Breast epithelium (tissue), 4 donors: Measurements from ENCODE around the gene PIGQ. TPM values are rescaled to one million over a fixed set of nuclear protein-coding genes. Genes with fewer than 3 reads are reported as not detected.

Experiments used
- DNase-seq, 2 donors: peaks; one replicate each; pipeline ENCODE4 v3.0.0-alpha.2; 2019; ENCODE audit warnings: low spot score in 2 of 2
- H3K27ac ChIP-seq, 2 donors: fragments of 200-600 bp; sonication (generic) in 1 of 2; one replicate each; pipeline ENCODE4 v1.5.1; 2016 to 2019; ENCODE audit warnings: mild to moderate bottlenecking in 1 of 2
- H3K27me3 ChIP-seq, 2 donors: fragments of 200-600 bp; sonication (generic) in 1 of 2; one replicate each; pipeline versions ENCODE4 v1.5.1 to v1.6.0; 2017 to 2019; ENCODE audit warnings: control low read depth in 1 of 2, mild to moderate bottlenecking in 1 of 2
- H3K36me3 ChIP-seq: fragments of 200-600 bp; one replicate; pipeline ENCODE4 v1.5.1; 2019
- H3K4me1 ChIP-seq, 2 donors: fragments of 200-600 bp; sonication (generic); one replicate each; pipeline ENCODE4 v1.5.1; 2016 to 2019; ENCODE audit warnings: control low read depth in 1 of 2
- H3K4me3 ChIP-seq, 3 donors: fragments of 200-600 bp; sonication (generic); 1 replicate in 2 of 3; 2 replicates in 1 of 3; pipeline ENCODE4 v1.5.1; 2016 to 2019; ENCODE audit warnings: mild to moderate bottlenecking in 3 of 3, moderate library complexity in 2 of 3
- H3K9me3 ChIP-seq, 2 donors: fragments of 200-600 bp; sonication (generic) in 1 of 2; one replicate each; pipeline ENCODE4 v1.5.1; 2016 to 2019; ENCODE audit warnings: control low read depth in 1 of 2
- POLR2A ChIP-seq: fragments of 450-650 bp; IDR thresholded peaks from one replicate; pipeline ENCODE4 v1.6.1; 2016; ENCODE audit warnings: antibody characterized with exemption, mild to moderate bottlenecking, moderate library complexity
- POLR2AphosphoS5 ChIP-seq, 3 donors: sonication (generic); formaldehyde crosslinking; IDR thresholded peaks; one replicate each; pipeline ENCODE4 v1.6.1; 2017; ENCODE audit warnings: antibody characterized with exemption in 3 of 3
- intact Hi-C: fragments of 100-400 bp; cut with DNase I; formaldehyde crosslinking; loops from one replicate; pipeline ENCODE4 v1.15.1; 2023; ENCODE audit warnings: low total_unique reads
- total RNA-seq, 3 donors: library from RNA; depleted of rRNA; stranded (reverse); fragments of >200 nt; gene quantifications; one replicate each; pipeline ENCODE4 v1.1.0, GENCODE V29; 2016
- TF ChIP-seq, protein P1 (sequence below), 3 donors: fragments of 450-650 bp; IDR thresholded peaks; one replicate each; pipeline ENCODE4 v1.5.1; 2016 to 2017; ENCODE audit warnings: antibody characterized with exemption in 3 of 3, mild to moderate bottlenecking in 3 of 3, moderate library complexity in 3 of 3

The PIGQ gene
- total RNA-seq, 3 donors from 2014 or later, result 22.2 to 36.1 (median 31.9) TPM

GRCh38 chr16:590815-591200, 21.0 kb downstream of the PIGQ start:
- peak overlapping the region; percentile 80 to 97 for H3K27ac ChIP-seq
- H3K9me3 ChIP-seq, result no peaks in the 10 kb centered on the region
- intact Hi-C loops, result no loop called here
- no peaks in the 10 kb centered on the region for H3K27me3 ChIP-seq
- peak overlapping the region; percentile 59 to 83 (median 69) for H3K4me3 ChIP-seq
- no peaks in the 10 kb centered on the region for H3K36me3 ChIP-seq
- DNase-seq, result no peak
- peaks cover 9 to 37% of the 10 kb centered on the region in 2 donors for H3K4me1 ChIP-seq
- TF ChIP-seq POLR2AphosphoS5 (IDR thresholded peaks at IDR 0.05) (no peak), POLR2A (no peak)
- TF ChIP-seq, protein P1, sequence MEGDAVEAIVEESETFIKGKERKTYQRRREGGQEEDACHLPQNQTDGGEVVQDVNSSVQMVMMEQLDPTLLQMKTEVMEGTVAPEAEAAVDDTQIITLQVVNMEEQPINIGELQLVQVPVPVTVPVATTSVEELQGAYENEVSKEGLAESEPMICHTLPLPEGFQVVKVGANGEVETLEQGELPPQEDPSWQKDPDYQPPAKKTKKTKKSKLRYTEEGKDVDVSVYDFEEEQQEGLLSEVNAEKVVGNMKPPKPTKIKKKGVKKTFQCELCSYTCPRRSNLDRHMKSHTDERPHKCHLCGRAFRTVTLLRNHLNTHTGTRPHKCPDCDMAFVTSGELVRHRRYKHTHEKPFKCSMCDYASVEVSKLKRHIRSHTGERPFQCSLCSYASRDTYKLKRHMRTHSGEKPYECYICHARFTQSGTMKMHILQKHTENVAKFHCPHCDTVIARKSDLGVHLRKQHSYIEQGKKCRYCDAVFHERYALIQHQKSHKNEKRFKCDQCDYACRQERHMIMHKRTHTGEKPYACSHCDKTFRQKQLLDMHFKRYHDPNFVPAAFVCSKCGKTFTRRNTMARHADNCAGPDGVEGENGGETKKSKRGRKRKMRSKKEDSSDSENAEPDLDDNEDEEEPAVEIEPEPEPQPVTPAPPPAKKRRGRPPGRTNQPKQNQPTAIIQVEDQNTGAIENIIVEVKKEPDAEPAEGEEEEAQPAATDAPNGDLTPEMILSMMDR (IDR thresholded peaks at IDR 0.05), result no peak

GRCh38 chr16:591231-591630, 21.5 kb downstream of the PIGQ start:
- Histone ChIP-seq H3K27ac (peak overlapping the region; percentile 80 to 97), H3K36me3 (no peaks in the 10 kb centered on the region), H3K9me3 (no peaks in the 10 kb centered on the region), H3K4me1 (peaks cover 9 to 37% of the 10 kb centered on the region in 2 donors), H3K27me3 (no peaks in the 10 kb centered on the region), H3K4me3 (peak overlapping the region in 2 of 3 donors; percentile 69 to 83)
- intact Hi-C loops, result no loop called here
- TF ChIP-seq POLR2AphosphoS5 (IDR thresholded peaks at IDR 0.05) (no peak), POLR2A (no peak)
- TF ChIP-seq, protein P1 (IDR thresholded peaks at IDR 0.05), result no peak
- no peak for DNase-seq

DNA sequence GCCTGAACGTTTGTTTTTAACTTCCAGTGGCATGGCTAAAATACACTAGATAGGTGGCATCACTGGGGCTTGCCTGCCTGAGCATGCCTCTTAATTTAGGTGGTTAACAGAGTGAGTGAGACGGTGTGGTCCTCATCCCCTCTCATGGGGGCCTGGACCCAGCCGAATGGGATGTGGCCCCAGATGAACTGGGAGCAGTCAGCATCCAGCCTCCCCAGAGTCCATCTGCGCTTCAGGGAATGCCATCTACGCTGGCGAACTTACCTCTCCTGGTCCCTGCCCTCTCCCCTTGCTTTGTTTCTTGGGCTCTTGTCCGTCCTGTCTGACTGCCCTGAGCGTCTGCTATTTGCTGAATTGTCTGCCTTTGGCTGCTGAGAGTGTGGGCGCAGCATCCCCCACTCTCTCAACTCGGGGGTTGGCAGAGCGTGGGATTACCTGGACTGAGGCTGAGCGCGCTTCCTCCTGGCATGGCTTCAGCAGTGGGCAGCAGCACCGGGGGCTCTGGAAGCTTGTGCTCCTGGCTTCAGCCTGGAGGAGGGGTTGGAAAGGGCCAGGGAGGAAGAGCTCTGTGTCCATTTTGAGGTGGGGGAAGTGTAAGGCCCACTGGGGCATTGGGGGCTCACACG, 22.2 kb downstream of the PIGQ start:
- Histone ChIP-seq H3K4me1 (peaks cover 9 to 37% of the 10 kb centered on the region in 2 donors), H3K27me3 (no peaks in the 10 kb centered on the region), H3K27ac (peak overlapping the region; percentile 81 to 89), H3K36me3 (no peaks in the 10 kb centered on the region), H3K4me3 (peak overlapping the region in 2 of 3 donors; percentile 53 to 69), H3K9me3 (no peaks in the 10 kb centered on the region)
- no peak for DNase-seq
- TF ChIP-seq, protein P1 (IDR thresholded peaks at IDR 0.05), result no peak
- intact Hi-C loops, result no loop called here

DNA sequence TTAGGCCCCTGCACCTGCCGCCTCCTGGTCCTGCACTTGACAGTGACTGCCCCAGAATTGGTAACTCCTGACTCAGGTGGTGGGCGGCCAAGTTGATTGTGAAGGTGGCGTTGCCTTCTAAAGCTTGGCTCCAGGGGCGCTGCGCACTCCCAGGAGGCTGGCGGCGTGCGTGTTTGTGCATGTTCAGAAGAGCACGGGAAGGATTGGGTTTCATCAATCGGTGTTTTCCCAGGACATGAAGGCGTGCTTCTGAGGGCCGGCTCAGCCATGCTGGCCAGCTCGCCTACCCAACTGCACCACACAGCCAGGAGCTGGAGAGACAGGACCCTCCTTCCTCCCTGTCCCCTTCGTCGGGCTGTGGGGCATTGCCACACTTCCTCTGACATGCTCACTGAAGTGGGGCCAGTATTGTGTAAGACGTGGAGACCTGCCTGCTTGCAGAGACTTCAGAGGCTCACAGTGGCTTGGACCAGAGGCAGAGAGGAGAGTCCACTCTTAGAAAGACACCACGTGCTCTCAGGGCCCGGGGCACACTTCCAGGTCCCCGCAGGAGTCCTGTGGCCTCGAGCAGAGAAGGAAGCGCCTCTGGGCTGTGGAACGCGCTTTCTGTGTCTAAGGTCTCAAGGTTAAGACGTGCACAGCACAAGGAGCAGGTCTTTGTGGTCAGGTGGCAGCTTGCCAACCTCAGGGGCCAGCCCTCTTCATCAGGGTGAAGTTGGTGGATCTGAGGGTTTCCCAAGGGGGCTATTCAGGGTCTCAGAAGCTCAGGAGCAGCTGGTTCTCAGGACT, 22.9 kb downstream of the PIGQ start:
- no peaks in the 10 kb centered on the region for H3K27me3 ChIP-seq
- H3K36me3 ChIP-seq, result no peaks in the 10 kb centered on the region
- H3K27ac ChIP-seq, result peak overlapping the region; percentile 81 to 89
- no peaks in the 10 kb centered on the region for H3K9me3 ChIP-seq
- H3K4me3 ChIP-seq, result peak overlapping the region in 2 of 3 donors; percentile 53 to 69
- TF ChIP-seq, protein P1 (IDR thresholded peaks at IDR 0.05), result peak in 2 of 3 donors; percentile 29 to 43
- TF ChIP-seq POLR2AphosphoS5 (IDR thresholded peaks at IDR 0.05), result peak; percentile 27 to 77 (median 34)
- TF ChIP-seq POLR2A, result no peak
- peak in 1 of 2 donors; percentile 82 for DNase-seq
- peaks cover 9 to 32% of the 10 kb centered on the region in 2 donors for H3K4me1 ChIP-seq
- intact Hi-C loops, result no loop called here

GRCh38 chr16:593406-593805, 23.6 kb downstream of the PIGQ start:
- Histone ChIP-seq H3K4me3 (peak overlapping the region in 2 of 3 donors; percentile 53 to 69), H3K36me3 (no peaks in the 10 kb centered on the region), H3K4me1 (peaks cover 6 to 25% of the 10 kb centered on the region in 2 donors), H3K9me3 (no peaks in the 10 kb centered on the region), H3K27me3 (no peaks in the 10 kb centered on the region), H3K27ac (peak overlapping the region; percentile 81 to 89)
- DNase-seq, result peak; percentile 70 to 75
- TF ChIP-seq POLR2AphosphoS5 (IDR thresholded peaks at IDR 0.05) (peak in 1 of 3 donors; percentile 56), POLR2A (no peak)
- intact Hi-C loops, result no loop called here
